Prostate gland (tissue), 2 donors: ENCODE results near the gene RNF138.

Experiments
- CTCF ChIP-seq, 4 experiments: fragments of 200-600 bp in 2 of 4; fragments of 450-650 bp in 2 of 4; sonication (generic) in 2 of 4; IDR thresholded peaks; 1 replicate in 3 of 4; 2 replicates in 1 of 4; pipeline ENCODE4 v1.5.1; 2016 to 2019; ENCODE audit warnings: antibody characterized with exemption in 4 of 4, mild to moderate bottlenecking in 2 of 4, moderate library complexity in 2 of 4
- POLR2A ChIP-seq: fragments of 450-650 bp; IDR thresholded peaks from one replicate; pipeline ENCODE4 v1.6.1; 2016; ENCODE audit warnings: antibody characterized with exemption, mild to moderate bottlenecking

GRCh38 chr18:32122039-32122438 lies 30.4 kb downstream of the RNF138 start:
- TF ChIP-seq POLR2A (no peak), CTCF (IDR thresholded peaks at IDR 0.05) (no peak)
